Superior temporal gyrus (tissue), 1 donor: ENCODE data around the gene SALL1.

Source experiments
- DNase-seq: peaks from one replicate; pipeline ENCODE4 v3.0.0-alpha.2; 2016; ENCODE audit errors: extremely low spot score

Gene SALL1

DNA sequence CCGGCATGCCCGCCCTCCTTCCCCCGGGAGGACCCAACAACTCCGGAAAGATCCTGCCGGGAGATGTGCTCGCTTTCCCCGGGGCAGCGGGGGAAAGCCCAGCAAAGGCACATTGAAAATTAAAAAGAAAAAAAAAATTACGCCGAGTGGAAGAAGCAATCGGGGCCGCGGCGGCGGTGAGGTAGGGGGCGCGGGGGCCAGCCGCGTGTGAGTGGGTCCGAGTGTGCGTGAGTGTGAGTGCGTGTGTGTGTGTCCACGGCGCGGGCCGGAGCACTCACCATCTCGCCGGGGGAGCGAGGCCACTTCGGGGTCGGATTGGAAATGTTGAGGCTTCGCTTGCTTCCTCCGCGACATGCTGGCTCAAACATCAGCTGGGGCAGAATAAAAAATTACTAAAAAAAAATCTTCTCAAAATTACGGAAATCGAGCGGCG lies at the start of gene SALL1:
TSS of gene SALL1 (minus strand) at position 383 of the 433 bp plus-strand sequence. CDS start at position 354, 29 bp downstream.
- DNase-seq = peak; percentile 55

DNA sequence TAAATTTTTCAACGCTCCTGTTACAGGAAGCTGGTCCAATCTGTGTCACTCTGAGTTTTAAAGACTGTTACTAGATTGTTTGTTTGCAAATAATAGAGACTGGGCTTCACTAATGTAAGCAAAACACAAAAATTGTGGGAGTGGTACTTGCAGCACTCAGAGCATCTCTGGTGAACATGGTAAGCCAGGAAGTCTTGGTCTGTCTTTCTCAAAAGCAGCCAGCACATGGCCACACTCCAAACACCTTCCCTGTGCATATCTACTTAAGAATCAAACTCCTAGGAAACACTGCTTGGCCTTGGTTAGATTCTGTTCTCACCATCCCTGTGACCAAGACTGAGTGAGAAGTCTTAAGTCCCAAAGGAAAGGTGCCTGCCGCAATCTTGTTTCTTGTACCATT lies 49.7 kb upstream of the SALL1 start:
- no peak for DNase-seq

DNA sequence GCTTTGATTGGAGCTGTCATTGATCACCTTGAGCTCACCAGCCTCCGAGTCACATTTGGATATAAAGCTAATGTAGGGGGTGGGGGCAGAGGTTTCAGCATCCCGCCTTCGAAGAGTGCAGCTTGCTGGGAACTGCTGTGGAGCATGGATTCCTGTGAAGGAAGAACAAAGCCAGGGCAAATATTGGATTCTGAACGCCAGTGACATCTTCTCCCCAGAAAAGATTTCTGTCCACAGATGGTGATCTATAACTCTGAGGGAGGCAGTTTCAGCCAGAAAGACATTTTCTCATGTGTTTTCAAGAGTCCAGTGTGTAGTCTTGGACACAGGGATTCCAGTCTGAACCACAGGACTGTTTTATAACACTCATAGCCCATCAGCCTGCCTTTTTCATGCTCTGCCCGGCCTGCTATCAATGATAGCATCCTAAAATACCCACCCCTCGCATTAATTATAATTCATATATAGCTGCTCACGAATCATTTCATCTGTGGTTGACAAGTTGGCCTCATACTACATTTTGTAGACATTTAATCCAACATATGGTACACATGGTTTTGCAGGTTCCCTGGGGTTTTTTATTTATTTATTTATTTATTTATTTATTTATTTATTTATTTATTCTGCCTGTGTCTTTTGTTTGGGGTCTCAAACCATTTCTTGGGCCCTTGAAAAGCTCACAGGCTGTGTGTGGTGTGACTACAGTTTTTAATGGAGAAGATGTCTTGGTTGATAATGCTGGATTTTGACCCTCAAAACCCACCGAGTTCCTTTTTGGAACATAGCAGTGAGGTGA lies 47.1 kb upstream of the SALL1 start:
- DNase-seq = no peak

DNA sequence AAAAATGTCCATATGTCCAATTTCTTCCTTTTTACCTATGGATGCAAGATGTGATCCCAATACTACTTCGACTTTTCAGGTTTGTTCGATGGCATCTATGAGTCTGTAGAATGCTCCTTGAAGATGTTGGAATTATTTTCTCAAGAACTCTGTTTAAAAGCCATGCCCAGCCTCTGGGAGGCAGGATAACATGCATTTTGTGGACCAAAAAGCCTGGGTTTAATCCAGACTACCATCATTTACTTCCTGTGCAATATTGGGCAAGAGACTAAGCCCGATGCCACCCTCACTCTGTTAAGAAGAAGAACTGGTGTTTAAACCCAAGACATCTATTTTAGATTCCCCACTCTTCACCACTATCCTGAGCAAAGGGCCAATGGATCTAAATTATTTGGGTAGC lies 42.8 kb upstream of the SALL1 start:
- no peak for DNase-seq

DNA sequence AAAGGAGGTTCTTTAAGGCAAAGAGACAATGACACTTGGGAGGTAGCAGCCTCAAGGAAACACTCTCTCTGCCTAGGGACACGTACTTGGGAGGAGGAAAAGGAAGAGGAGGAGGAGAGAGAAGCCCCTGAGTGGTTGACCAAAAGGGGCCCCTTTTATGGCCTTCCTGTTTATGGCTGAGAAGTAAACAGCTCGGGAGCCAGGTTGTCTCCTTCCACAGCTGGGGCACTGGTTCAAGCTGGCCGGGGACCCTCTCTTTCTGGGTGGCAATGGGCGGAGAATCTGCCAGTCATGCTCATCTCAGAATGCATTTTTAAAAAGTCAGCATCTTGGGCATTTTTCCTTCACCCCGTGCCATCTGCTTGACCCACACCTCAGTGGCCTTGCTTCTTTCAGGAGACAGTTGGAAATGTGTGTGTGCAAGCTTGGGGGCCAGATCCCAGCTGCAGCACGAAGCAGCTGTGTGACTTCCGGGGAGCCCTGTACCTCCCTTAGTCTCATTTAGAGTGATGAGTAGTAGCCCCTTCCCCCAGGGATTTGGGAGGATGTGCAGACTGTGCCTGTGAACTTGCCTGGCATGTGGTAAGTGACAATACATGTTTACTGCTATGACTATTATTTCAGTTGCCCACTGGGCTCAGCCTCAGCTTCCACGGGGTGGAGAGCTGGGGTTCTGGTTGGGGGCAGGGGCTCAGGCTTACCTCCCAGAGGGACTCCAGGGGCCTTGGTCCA lies 33.8 kb upstream of the SALL1 start:
- DNase-seq = no peak

DNA sequence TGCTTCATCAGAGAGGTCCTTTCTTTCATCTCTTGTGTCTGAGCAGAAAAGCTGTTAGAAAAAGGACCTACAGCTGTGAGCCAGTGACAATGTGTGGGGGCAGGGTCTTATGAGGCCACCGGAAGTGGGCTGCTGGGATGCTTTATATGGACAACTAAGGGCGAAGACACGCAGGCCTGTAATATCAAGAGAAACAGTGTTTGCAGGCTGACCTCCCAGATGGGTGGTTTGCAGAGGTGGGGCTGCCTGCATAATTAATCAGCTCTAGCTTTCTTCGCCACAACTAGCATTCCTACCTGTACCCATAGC lies 30.4 kb upstream of the SALL1 start:
- no peak for DNase-seq

DNA sequence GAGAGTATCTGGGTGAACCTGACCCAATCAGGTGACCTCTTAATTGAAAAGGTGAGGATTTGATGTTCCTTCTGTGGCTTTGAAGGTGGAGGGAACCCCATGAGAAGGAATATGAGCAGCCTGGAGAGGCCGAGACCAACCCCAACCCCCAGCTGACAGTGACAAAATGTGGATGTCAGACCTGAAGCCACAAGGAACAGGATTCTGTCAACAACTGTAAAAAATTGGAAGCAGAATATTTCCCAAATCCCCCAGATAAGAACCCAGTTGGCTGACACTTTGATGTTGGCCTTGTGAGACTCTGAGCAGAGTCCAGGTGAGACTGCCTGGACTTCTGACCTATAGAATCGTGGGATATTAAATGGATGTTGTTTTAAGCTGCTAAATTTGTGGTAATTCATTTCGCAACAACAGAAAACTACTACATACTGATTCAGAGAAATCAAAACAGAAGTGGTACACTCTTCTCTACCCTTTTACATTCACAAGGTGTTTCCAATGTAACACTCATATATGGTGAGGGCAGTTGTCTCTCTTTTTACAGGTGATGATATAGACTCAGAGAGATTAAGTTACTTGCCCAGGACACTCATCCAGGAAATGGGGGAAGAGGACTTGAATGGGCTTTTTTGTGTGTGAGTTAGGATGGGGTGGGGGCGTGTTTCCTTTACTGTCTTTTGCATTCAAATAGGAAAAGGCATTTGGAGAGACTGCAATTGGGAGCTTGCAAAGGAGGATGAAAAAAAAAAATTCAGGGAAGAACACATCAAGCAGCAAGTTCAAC lies 29.8 kb upstream of the SALL1 start:
- DNase-seq = no peak

DNA sequence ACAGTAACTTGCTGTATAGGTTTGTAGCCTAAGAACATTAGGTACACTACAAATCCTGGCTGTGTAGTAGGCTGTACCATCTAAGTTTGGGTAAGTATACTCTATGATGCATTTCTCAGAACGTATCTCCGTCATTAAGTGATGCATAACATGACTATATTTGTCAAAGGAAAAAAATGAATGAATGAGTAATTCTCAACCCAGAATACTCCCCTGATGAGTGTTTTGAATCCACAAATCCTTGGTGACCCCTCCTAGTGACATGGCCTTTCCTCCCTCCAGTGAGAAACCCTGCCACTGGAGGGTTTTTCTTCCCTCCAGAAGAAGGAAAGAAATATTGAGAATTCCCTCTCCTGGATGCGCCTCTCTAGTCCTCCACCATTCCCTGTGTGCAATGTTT lies 24.0 kb upstream of the SALL1 start:
- no peak for DNase-seq

DNA sequence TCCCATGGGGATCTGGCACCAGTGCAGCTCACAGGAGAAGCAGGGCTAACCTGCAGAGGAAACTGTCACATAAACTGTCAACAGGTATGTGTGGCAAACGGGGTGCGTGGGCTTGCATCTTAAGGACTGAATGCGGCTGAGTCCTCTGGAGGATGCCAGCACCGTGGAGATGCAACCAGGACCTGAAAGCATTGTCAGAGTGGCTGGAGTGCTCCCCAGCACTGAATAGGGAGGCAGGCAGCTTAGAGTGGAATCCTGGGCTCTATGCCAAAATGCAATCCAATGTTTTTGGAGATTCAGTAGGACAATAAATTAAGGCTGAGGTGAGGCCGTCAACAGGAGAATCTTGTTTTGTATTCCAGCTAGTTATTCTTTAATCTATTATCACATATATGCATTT lies 21.3 kb upstream of the SALL1 start:
- DNase-seq = no peak

DNA sequence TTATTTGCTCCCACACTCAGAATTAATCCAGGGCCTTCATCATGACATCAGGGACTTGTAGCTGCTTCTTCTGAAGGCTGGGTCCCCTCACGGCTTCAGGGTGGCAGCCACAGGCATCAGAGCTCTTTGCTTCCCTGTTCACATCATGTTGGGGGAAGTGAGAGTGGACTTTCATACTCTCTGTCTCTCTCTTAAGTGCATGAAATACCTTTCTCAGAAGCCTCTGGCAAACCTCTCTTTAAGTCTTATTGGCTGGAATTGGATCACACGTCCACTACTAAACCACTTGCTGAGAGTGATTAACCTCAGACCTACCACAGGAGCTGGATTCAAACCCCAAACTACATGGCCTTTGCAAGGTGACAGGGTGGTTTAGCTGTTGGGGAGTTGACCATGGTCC lies 17.7 kb upstream of the SALL1 start:
- DNase-seq = no peak

DNA sequence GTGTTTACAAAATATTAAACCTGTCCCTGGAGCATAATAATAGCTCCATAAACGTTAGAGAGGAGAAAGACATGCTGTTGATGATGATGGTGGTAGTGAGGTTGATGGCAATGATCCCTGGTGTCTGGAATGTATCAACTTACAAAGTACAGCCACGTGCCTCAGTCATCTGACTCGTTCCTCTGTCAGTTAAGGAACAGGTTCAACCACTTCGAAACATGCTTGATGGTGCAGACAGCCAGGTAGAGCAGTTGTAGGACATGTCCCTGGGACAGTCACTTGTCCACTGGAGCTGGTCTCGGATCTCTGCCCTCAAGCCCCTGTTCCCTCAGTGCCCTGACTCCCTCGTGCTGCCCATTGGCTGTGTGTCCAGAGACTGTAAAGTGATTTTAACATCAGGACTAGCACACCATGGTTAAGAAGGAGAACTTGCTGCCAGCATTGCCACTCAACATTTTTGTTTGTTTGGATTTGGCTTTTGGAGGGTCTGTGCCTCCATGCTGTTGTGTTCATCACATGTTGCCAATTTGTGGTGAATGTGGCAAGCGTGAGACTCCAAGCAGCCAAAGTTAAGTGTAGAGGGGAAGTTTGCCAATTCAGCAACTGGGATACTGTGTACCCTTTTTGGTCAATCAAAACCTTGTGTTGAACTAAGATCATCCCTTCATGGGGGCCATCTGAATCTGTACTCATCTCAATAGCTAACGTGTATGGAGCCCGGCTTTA lies 16.3 kb upstream of the SALL1 start:
- no peak for DNase-seq

DNA sequence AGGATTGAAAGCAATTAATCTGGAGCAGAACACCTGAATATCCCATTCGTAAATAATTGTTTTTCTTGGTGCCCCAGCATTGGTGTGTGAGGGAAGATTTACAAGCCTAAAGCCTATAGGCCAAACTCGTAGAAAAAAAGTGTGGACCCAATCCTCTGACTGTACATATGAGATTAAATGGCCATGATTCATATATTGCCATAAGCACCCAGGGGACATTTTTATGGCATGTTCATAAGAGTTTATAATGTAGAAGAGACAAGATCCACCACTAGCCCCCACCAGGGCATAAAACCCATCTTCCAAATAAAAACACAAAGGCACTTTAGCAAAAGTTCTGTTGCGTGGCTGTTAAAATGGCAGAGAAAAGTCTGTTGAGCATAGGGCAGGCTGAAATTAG lies 15.5 kb upstream of the SALL1 start:
- no peak for DNase-seq

DNA sequence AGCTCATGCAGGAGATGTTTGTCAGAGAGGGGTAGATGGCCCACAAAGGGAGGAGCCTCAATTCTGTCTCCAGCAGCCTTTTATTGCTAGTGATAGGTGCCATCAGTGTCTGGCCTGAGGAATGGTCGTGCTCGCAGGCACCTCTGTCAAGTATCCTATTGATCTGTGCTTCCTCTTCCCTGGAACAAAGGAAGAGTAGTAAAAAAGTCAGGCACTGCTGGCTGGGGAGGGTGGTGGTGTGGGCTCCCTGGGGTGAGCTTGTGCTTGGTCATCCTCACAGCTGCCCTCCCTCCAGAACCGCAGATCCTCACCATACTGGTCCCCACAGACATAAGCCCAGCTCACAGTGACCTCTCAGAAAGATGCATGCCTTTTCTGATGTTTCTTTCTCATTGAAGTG lies 15.0 kb upstream of the SALL1 start:
- DNase-seq = no peak

DNA sequence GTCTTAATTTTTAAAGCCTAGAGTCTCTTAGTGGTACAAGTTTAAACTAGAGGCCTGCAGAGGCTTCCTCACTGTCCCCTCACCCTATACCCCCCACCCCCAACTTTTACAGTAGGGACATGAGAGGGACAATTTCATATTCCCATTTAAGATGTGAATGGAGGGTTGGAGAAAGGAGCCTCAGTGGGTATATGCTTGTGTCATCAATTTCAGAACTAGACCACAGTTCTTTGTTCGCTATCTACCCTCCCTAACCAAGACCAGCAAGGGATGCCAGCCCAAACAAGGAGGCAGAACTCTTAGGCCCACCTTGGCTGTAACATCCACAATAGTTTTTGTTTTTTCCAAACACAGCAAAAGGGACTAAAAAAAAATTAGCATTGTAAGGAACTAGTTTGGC lies 14.0 kb upstream of the SALL1 start:
- DNase-seq = no peak

DNA sequence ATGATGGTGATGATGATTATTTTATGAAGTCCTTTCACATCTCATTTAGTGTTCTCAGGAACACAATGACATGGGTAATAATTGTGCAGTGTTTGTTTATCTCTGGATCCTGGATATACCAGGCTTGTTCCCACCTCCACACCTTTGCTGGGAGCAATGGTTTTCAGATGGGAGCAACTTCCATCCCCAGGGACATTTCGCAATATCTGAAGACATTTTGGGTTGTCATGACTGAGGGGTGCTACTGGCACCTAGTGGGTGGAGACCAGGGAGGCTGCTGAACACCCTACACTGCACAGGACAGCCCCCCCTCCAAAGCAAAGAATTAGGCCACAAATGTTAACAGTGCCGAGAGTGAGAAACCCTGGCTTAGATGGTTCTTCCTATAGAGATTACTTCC lies 13.5 kb upstream of the SALL1 start:
- no peak for DNase-seq

DNA sequence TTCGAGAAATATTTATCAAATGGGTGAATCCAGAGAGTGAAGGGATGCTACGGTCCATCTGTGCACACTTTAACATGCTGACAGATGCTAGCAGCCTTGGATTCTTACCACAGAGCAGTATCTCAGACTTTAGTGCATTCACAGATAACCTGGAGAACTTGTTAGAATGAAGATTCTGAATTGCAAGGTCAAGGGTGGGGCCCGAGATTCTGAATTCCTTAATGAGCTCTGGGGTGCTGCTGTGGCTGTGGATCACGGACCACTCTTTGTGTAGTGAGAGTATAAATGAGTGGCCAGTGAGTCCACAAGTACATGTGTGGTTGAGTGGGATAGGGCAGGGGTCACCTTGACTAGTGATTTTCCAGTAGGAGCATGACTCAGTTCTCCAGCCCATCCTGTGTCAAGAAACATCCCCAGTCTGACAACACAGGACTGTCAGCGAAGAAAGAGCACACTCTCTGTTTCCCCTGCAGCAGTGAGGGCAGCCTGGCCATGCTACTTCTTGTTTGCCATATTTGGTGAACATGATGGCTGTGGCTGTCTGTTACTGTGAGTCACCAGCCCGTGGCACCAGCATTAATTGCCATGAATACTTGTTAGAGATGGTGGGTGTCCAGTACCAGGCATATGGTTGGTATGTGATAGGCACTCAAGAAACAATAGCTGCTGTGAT lies 13.0 kb upstream of the SALL1 start:
- DNase-seq = no peak

DNA sequence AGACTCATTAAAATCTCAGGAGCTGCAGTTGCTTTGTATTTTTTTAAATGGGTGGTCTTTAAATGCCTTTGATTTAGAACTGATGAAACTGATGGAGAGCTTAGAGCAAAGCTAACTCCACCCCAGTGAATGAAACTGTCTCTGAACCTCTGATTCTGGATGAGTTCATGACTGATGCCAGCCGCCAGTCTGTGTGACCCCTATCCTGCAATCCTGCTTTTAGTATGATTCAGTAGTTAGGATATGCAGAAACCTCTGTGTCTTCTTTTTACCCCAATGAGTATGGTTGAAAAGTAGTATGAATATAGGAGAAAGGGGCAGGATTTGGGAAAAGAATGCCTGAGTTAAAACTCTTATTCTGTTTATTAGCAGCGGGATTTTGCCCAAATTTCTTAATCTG lies 12.3 kb upstream of the SALL1 start:
- no peak for DNase-seq

DNA sequence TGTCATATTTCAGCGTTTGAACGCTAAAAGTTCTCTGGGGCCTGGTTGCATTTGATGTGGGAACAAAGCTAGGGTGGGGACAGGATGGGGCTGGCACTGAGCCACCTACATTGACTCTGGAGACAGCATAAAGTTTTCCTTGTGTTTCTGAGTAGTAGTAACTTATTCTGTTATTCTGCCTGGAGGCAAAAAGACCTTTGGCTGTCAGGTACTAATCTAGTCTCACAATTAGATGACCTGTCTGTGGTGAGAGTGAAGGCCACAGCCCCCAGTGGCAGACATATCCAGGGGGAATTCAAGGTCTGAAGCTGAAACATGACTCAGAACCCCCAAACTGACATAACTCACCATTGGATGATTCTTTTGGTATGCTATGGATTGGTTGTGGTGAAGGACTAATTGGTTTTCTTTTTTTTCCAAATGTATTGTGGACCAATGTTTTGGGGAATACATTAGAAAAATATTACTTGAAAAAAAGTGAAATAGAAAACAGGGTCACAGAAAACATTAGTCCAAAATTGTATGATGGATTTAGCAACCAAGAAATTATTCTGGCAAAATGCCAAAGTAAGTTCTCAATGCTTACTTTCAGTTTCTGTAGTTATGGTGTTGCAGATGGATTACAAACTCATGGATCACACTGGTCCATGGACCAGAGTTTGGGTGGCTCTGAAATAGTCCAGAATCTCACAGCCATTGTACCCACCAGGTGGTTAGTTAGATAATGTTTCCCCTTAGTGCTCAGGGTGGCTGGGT lies 10.5 kb upstream of the SALL1 start:
- DNase-seq = no peak

DNA sequence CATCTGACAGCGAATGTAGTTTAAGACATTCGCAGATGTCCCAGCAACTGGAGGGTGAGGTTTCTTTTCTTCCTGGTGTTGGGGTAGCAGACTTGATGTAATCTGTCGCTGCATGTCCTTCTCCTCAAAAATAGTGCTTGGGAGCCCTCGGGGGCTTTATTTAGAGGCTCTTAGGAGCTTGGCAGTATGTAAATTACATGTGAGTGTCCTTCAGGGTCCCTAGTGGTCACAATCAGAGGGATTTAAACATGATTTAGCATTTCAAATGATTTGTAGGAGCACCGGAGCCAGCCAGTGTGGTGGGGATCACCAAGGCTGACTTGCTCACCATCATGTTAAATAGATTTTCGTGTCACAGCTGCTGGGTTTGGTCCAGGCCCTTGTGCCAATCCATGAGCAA lies 8.8 kb upstream of the SALL1 start:
- no peak for DNase-seq

DNA sequence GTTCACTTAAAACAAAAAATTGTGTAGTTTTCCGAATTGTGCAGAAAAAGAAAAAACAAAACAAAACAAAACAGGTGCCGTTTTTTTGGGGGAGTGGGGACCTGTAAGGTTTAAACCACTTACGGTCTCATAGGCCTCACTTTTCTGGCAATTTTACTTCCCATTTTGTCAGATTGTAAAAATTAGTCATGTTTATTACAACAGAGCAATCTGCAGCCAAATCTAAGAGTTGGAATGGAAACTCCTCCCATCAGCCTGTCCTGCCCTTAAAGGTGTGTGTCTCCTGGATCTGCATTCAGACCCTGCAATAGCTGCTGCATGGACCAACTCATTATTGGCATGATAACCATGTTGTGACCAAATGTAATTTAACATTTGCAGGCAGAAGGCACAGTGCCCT lies 8.2 kb upstream of the SALL1 start:
- no peak for DNase-seq

DNA sequence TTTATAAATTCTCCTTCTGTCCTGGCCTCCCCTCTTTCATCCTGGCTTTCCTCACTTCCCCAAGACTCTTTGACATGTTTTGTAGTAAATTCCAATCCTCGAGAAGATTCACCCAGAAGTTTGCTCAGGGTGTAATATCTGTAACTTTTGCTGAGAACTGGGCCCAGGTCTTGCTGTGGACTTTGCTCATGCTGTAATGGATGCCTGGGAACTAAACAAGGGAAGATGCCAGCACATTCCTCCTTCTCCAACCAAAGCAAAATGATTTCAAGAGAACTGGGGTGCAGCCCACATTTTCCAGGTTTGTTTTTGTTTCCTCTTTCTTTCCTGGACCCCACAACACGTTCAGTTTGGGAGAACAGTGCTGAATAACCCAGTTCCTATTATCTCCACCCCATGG lies 6.6 kb upstream of the SALL1 start:
- no peak for DNase-seq
